HEK293 (cell line): ENCODE measurements around the gene TSEN2.

Experiments
- CTCF ChIP-seq: fragments of 450-650 bp; formaldehyde crosslinking; IDR thresholded peaks from 2 replicates; pipeline ENCODE4 v1.5.1; 2016; ENCODE audit warnings: missing biosample characterization, missing genetic modification characterization
- PRDM10 ChIP-seq: fragments of 450-650 bp; formaldehyde crosslinking; IDR thresholded peaks from 2 replicates; pipeline ENCODE4 v1.5.1; 2016; ENCODE audit warnings: missing biosample characterization, missing genetic modification characterization
- YY1 ChIP-seq: fragments of 450-650 bp; formaldehyde crosslinking; IDR thresholded peaks from 2 replicates; pipeline ENCODE4 v1.5.1; 2018; ENCODE audit warnings: missing biosample characterization, missing genetic modification characterization
- ZNF112 ChIP-seq: fragments of 450-650 bp; formaldehyde crosslinking; IDR thresholded peaks from 2 replicates; pipeline ENCODE4 v1.5.0; 2017; ENCODE audit warnings: missing biosample characterization, missing genetic modification characterization
- ZNF777 ChIP-seq: fragments of 450-650 bp; formaldehyde crosslinking; IDR thresholded peaks from 2 replicates; pipeline ENCODE4 v1.5.1; 2017; ENCODE audit warnings: missing biosample characterization, missing genetic modification characterization, borderline replicate concordance
- TF ChIP-seq, protein P1 (sequence below): fragments of 450-650 bp; formaldehyde crosslinking; IDR thresholded peaks from 2 replicates; pipeline ENCODE4 v1.5.1; 2016; ENCODE audit warnings: missing biosample characterization, missing genetic modification characterization

DNA sequence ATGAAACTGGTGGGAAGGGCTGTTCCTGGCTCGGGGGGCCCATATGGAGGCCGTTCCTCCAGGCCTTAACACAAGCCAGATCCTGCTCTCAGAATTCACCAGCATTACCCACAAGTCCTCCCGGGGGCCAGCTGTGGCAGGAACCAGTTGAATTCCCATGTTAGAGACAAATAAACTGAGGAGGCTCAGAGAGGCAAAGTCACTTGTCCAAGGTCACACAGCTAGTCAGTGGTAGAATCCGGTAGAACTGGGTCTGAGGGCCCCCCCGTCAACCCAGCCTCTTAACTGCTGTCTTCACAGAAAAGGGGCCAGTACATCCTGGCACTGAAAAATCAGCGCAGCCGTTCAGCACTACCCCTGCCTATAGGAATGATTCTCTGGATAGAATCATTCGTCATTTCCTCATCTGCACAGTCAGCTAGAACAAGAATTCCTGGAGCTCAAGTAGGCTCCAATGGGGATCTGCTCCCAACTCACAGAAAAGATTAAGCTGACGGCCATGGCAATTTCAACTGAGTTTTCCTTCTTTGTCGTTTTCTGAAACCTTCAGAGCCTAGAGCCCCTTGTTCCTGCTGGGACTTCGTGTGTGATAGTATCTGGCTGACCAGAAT is 12.2 kb upstream of the TSEN2 start:
- TF ChIP-seq CTCF (tag by site-specific recombination) (no peak), ZNF112 (tag by site-specific recombination) (no peak), YY1 (tag by site-specific recombination) (no peak), ZNF777 (tag by site-specific recombination) (no peak), PRDM10 (tag by site-specific recombination) (no peak)
- TF ChIP-seq, protein P1, sequence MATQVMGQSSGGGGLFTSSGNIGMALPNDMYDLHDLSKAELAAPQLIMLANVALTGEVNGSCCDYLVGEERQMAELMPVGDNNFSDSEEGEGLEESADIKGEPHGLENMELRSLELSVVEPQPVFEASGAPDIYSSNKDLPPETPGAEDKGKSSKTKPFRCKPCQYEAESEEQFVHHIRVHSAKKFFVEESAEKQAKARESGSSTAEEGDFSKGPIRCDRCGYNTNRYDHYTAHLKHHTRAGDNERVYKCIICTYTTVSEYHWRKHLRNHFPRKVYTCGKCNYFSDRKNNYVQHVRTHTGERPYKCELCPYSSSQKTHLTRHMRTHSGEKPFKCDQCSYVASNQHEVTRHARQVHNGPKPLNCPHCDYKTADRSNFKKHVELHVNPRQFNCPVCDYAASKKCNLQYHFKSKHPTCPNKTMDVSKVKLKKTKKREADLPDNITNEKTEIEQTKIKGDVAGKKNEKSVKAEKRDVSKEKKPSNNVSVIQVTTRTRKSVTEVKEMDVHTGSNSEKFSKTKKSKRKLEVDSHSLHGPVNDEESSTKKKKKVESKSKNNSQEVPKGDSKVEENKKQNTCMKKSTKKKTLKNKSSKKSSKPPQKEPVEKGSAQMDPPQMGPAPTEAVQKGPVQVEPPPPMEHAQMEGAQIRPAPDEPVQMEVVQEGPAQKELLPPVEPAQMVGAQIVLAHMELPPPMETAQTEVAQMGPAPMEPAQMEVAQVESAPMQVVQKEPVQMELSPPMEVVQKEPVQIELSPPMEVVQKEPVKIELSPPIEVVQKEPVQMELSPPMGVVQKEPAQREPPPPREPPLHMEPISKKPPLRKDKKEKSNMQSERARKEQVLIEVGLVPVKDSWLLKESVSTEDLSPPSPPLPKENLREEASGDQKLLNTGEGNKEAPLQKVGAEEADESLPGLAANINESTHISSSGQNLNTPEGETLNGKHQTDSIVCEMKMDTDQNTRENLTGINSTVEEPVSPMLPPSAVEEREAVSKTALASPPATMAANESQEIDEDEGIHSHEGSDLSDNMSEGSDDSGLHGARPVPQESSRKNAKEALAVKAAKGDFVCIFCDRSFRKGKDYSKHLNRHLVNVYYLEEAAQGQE (tag by site-specific recombination) = no peak
